Heart left ventricle (tissue), 16 donors: ENCODE data around the gene PFKFB2. TPM values are rescaled to one million over a fixed set of nuclear protein-coding genes. Genes with fewer than 3 reads are reported as not detected.
A peak's percentile ranks its signal among the peaks of the same experiment; 100 is the strongest.

ENCODE experiments used
- ATAC-seq, 4 donors: fragments of 200-7000 bp; cut with Tn5 transposase; one replicate each; pipeline ENCODE4 v1.9.1; 2020 to 2022; ENCODE audit warnings: moderate library complexity in 4 of 4, mild to moderate bottlenecking in 3 of 4, moderate number of reproducible peaks in 1 of 4
- DNase-seq, 5 donors: peaks; one replicate each; pipeline ENCODE4 v3.0.0-alpha.2; 2020
- H3K27ac ChIP-seq, 12 donors: fragments of 200-600 bp; sonication (generic) in 4 of 12; one replicate each; pipeline versions ENCODE4 v1.5.0 to v1.8.0; 2016 to 2022; ENCODE audit warnings: mild to moderate bottlenecking in 2 of 12
- H3K27me3 ChIP-seq, 9 donors: fragments of 200-600 bp; sonication (generic) in 2 of 9; one replicate each; pipeline versions ENCODE4 v1.5.1 to v1.8.0; 2016 to 2022; ENCODE audit warnings: mild to moderate bottlenecking in 3 of 9
- H3K36me3 ChIP-seq, 9 donors: fragments of 200-600 bp; sonication (generic) in 2 of 9; one replicate each; pipeline versions ENCODE4 v1.5.0 to v1.8.0; 2018 to 2022; ENCODE audit warnings: mild to moderate bottlenecking in 2 of 9
- H3K4me1 ChIP-seq, 12 donors: fragments of 200-600 bp; sonication (generic) in 4 of 12; one replicate each; pipeline versions ENCODE4 v1.5.0 to v1.8.0; 2016 to 2022; ENCODE audit warnings: mild to moderate bottlenecking in 3 of 12
- H3K4me3 ChIP-seq, 12 donors: fragments of 200-600 bp; sonication (generic) in 4 of 12; one replicate each; pipeline versions ENCODE4 v1.5.0 to v1.8.0; 2017 to 2022; ENCODE audit warnings: mild to moderate bottlenecking in 9 of 12, moderate library complexity in 4 of 12
- H3K9me3 ChIP-seq, 12 donors: fragments of 200-600 bp; sonication (generic) in 4 of 12; one replicate each; pipeline versions ENCODE4 v1.5.0 to v1.8.0; 2016 to 2022; ENCODE audit warnings: mild to moderate bottlenecking in 1 of 12
- CTCF ChIP-seq, 12 donors: fragments of 200-600 bp; sonication (generic) in 4 of 12; IDR thresholded peaks; one replicate each; pipeline versions ENCODE4 v1.5.0 to v1.8.0; 2018 to 2022; ENCODE audit warnings: antibody characterized with exemption in 12 of 12, mild to moderate bottlenecking in 5 of 12
- POLR2A ChIP-seq, 2 donors: fragments of 450-650 bp; IDR thresholded peaks; one replicate each; pipeline ENCODE4 v1.6.1; 2017; ENCODE audit warnings: antibody characterized with exemption in 2 of 2, mild to moderate bottlenecking in 2 of 2, moderate library complexity in 2 of 2
- WGBS, 4 donors: extraction: QIAGEN DNeasy Blood & Tissue Kit in 2 of 4; methylation state at CpG; one replicate each; pipeline versions ENCODE4 v1.1.5 to v1.1.7; 2013 to 2018; 5-methylcytosine and 5-hydroxymethylcytosine counted together
- intact Hi-C, 10 donors: fragments of 100-400 bp; cut with DNase I; formaldehyde crosslinking; loops; one replicate each; pipeline versions ENCODE4 v1.11.1 to v1.14.2; 2022
- polyA plus RNA-seq, 2 donors: library from polyadenylated mRNA; stranded (reverse); fragments of 200-250 nt; gene quantifications; one replicate each; pipeline ENCODE4 v1.2.3, GENCODE V29; 2013
- total RNA-seq, 9 donors: library from RNA; depleted of rRNA in 2 of 9; stranded (reverse); fragments of >200 nt in 2 of 9; fragmentation: NEBNext Ultra II Directional in 3 of 9; extraction: Animal tissue kit (Norgen Biotek cat#: 25700) in 3 of 9; gene quantifications; one replicate each; pipeline versions ENCODE4 v1.1.0 to v1.2.4, GENCODE V29; 2016 to 2023
- donor health status: ischemic (EF 13 %, LVEDD 7.1; RV severe dilation, severe dysfunction).
- donor health status: healthy with polysubstance abuse.
- donor health status: DM: no; HTN: yes; CAD: no.
- donor health status: DM: no; HTN: no; CAD: no.
- donor health status: ischemic (EF 25% LVEDD 6.9; RV normal size, moderate dysfunction).
- donor health status: ischemic (EF 25% LVEDD 5.7; RV mildly dilated, moderate dysfunction).
- donor health status: healthy.
- donor health status: DM: yes; HTN: yes; CAD: no.
- donor health status: ischemic (EF 35%, LVEDD 5.7; RV mildly dilated, moderate dysfunction).
- donor health status: nonischemic (EF 11% LVEDD 7.7; RV severe dilation, severe dysfunction).
- donor health status: DM: yes; HTN: yes; CAD: no.
- donor health status: PGD.
- donor health status: ischemic (EF 29% LVEDD 5.4; RV normal size, mild dysfunction).
- donor health status: nonischemic (EF 23%, LVEDD 6.1; RV moderate dilation, normal function).

PFKFB2 gene
- total and polyA plus RNA-seq, 11 donors, result 16.0 to 130 (median 58.7) TPM

GRCh38 chr1:207088701-207089626 is 35.9 kb downstream of the PFKFB2 start, which contains the start of gene C4BPB:
Gene C4BPB, plus strand, starts transcription at chr1:207088860. Its CDS starts 672 bp downstream, at chr1:207089532.
- 78 to 85% (median 81%) methylated on average over 9 of the region's 9 CpGs for WGBS, 4 donors
- DNase-seq (no peak), ATAC-seq (peak in 3 of 4 donors; percentile 40 to 47 (median 46))
- H3K27ac ChIP-seq, result no peak within 1 kb of the TSS
- no peaks in the 10 kb centered on the region for H3K36me3 ChIP-seq
- H3K9me3 ChIP-seq, result no peaks in the 10 kb centered on the region
- TF ChIP-seq CTCF (IDR thresholded peaks at IDR 0.05), result no peak
- no peak for TF ChIP-seq POLR2A (IDR thresholded peaks at IDR 0.05)
- peaks cover 0 to 13% (median 0%) of the 10 kb centered on the region in 12 donors for H3K4me1 ChIP-seq
- H3K27me3 ChIP-seq, result no peaks in the 10 kb centered on the region
- intact Hi-C loops, result loop anchor here in 5 of 10 donors (2.0 to 10.0 kb wide), 4 partner anchors 236 to 408 kb away; partner anchors contain the start of genes CR1 (in 3 of the 5) and CD55 (in 1 of the 5)
- no peak within 1 kb of the TSS for H3K4me3 ChIP-seq

- no peaks in the 10 kb centered on the region for H3K9me3 ChIP-seq
- peaks cover 0 to 9% (median 0%) of the 10 kb centered on the region in 12 donors for H3K4me1 ChIP-seq
- DNase-seq (no peak), ATAC-seq (no peak)
- intact Hi-C loops, result loop anchor here in 5 of 10 donors (2.0 to 10.0 kb wide), 4 partner anchors 235 to 408 kb away; partner anchors contain the start of genes CR1 (in 4 of the 5) and CD55 (in 1 of the 5)
- no peak overlapping the region for H3K4me3 ChIP-seq
- H3K27ac ChIP-seq, result no peak overlapping the region
- H3K27me3 ChIP-seq, result no peaks in the 10 kb centered on the region
- TF ChIP-seq POLR2A (IDR thresholded peaks at IDR 0.05) (no peak), CTCF (IDR thresholded peaks at IDR 0.05) (no peak)
- H3K36me3 ChIP-seq, result no peaks in the 10 kb centered on the region
- 94 to 96% (median 95%) methylated on average over 17 of the region's 17 CpGs for WGBS, 4 donors
Measured at GRCh38 chr1:207089627-207090355, 36.7 kb downstream of the PFKFB2 start.

- no peaks in the 10 kb centered on the region for H3K27me3 ChIP-seq
- H3K4me3 ChIP-seq, result no peak overlapping the region
- 71 to 80% (median 74%) methylated on average over 4 of the region's 4 CpGs for WGBS, 4 donors
- intact Hi-C loops, result loop anchor here in 1 of 10 donors (5.0 kb wide), 1 partner anchor 406 kb away; the partner anchor contains the start of gene CR1
- peaks cover 0 to 6% (median 0%) of the 10 kb centered on the region in 12 donors for H3K4me1 ChIP-seq
- no peaks in the 10 kb centered on the region for H3K9me3 ChIP-seq
- TF ChIP-seq CTCF (IDR thresholded peaks at IDR 0.05), result no peak
- TF ChIP-seq POLR2A (IDR thresholded peaks at IDR 0.05), result no peak
- H3K27ac ChIP-seq, result no peak overlapping the region
- ATAC-seq (no peak), DNase-seq (no peak)
- H3K36me3 ChIP-seq, result no peaks in the 10 kb centered on the region
Measured at GRCh38 chr1:207091200-207091908, 38.3 kb downstream of the PFKFB2 start.
